Uterus (tissue), 4 donors: ENCODE measurements around the gene ITSN1. TPM values are rescaled to one million over a fixed set of nuclear protein-coding genes. Genes with fewer than 3 reads are reported as not detected.

Source experiments
- DNase-seq, 2 donors: peaks; one replicate each; pipeline ENCODE4 v3.0.0-alpha.2; 2019 to 2020
- H3K27ac ChIP-seq, 2 donors: fragments of 200-600 bp; sonication (generic); 1 replicate in 1 of 2; 2 replicates in 1 of 2; pipeline ENCODE4 v1.5.1; 2016 to 2018
- H3K27me3 ChIP-seq, 2 donors: fragments of 200-600 bp; sonication (generic); one replicate each; pipeline ENCODE4 v1.5.1; 2018 to 2019; ENCODE audit warnings: control low read depth in 1 of 2
- H3K36me3 ChIP-seq, 2 donors: fragments of 200-600 bp; sonication (generic); one replicate each; pipeline ENCODE4 v1.5.1; 2019; ENCODE audit warnings: control low read depth in 1 of 2
- H3K4me1 ChIP-seq, 2 donors: fragments of 200-600 bp; sonication (generic); one replicate each; pipeline ENCODE4 v1.5.1; 2018 to 2019; ENCODE audit warnings: control low read depth in 1 of 2
- H3K4me3 ChIP-seq, 2 donors: fragments of 200-600 bp; sonication (generic); 1 replicate in 1 of 2; 2 replicates in 1 of 2; pipeline ENCODE4 v1.5.1; 2018 to 2019; ENCODE audit warnings: mild to moderate bottlenecking in 1 of 2
- H3K9me3 ChIP-seq, 2 donors: fragments of 200-600 bp; sonication (generic); one replicate each; pipeline ENCODE4 v1.5.1; 2019; ENCODE audit warnings: control low read depth in 1 of 2
- CTCF ChIP-seq, 4 experiments: fragments of 200-600 bp in 2 of 4; fragments of 450-650 bp in 2 of 4; sonication (generic) in 2 of 4; IDR thresholded peaks; one replicate each; pipeline ENCODE4 v1.5.1; 2016 to 2019; ENCODE audit warnings: antibody characterized with exemption in 4 of 4, mild to moderate bottlenecking in 2 of 4, moderate library complexity in 1 of 4
- POLR2A ChIP-seq, 2 donors: fragments of 450-650 bp; IDR thresholded peaks; one replicate each; pipeline ENCODE4 v1.6.1; 2016; ENCODE audit warnings: antibody characterized with exemption in 2 of 2, mild to moderate bottlenecking in 1 of 2, moderate library complexity in 1 of 2
- intact Hi-C: fragments of 100-400 bp; cut with DNase I; formaldehyde crosslinking; loops from one replicate; pipeline ENCODE4 v1.15.1; 2023; ENCODE audit warnings: low total_unique reads
- total RNA-seq, 4 donors: library from RNA; depleted of rRNA in 3 of 4; stranded (reverse); fragments of >200 nt in 3 of 4; gene quantifications; one replicate each; pipeline versions ENCODE4 v1.1.0 to v1.2.4, GENCODE V29; 2014 to 2023
- donor health status: DM: yes; HTN: yes; CAD: no.

Gene ITSN1
- total RNA-seq, 4 donors from 2014 or later, result 21.8 to 77.4 (median 48.1) TPM

GRCh38 chr21:33753886-33754285 is 111.6 kb downstream of the ITSN1 start:
- Histone ChIP-seq H3K4me3 (no peak overlapping the region), H3K36me3 (no peaks in the 10 kb centered on the region), H3K27ac (no peak overlapping the region), H3K9me3 (no peaks in the 10 kb centered on the region), H3K27me3 (no peaks in the 10 kb centered on the region), H3K4me1 (no peaks in the 10 kb centered on the region)
- TF ChIP-seq CTCF (IDR thresholded peaks at IDR 0.05) (no peak), POLR2A (IDR thresholded peaks at IDR 0.05) (no peak)
- no peak for DNase-seq
- intact Hi-C loops, result no loop called here

GRCh38 chr21:33754481-33754880 is 112.2 kb downstream of the ITSN1 start:
- Histone ChIP-seq H3K9me3 (no peaks in the 10 kb centered on the region), H3K27me3 (no peaks in the 10 kb centered on the region), H3K27ac (no peak overlapping the region), H3K4me1 (no peaks in the 10 kb centered on the region), H3K4me3 (no peak overlapping the region), H3K36me3 (no peaks in the 10 kb centered on the region)
- no peak for TF ChIP-seq CTCF (IDR thresholded peaks at IDR 0.05)
- no peak for TF ChIP-seq POLR2A (IDR thresholded peaks at IDR 0.05)
- intact Hi-C loops, result no loop called here
- no peak for DNase-seq

- no peak for DNase-seq
- Histone ChIP-seq H3K27ac (no peak overlapping the region), H3K9me3 (no peaks in the 10 kb centered on the region), H3K36me3 (no peaks in the 10 kb centered on the region), H3K4me1 (no peaks in the 10 kb centered on the region), H3K4me3 (no peak overlapping the region), H3K27me3 (no peaks in the 10 kb centered on the region)
- TF ChIP-seq POLR2A (IDR thresholded peaks at IDR 0.05), result no peak
- TF ChIP-seq CTCF (IDR thresholded peaks at IDR 0.05), result no peak
- intact Hi-C loops, result no loop called here
Observed at GRCh38 chr21:33755354-33755753, 113.1 kb downstream of the ITSN1 start.

DNA sequence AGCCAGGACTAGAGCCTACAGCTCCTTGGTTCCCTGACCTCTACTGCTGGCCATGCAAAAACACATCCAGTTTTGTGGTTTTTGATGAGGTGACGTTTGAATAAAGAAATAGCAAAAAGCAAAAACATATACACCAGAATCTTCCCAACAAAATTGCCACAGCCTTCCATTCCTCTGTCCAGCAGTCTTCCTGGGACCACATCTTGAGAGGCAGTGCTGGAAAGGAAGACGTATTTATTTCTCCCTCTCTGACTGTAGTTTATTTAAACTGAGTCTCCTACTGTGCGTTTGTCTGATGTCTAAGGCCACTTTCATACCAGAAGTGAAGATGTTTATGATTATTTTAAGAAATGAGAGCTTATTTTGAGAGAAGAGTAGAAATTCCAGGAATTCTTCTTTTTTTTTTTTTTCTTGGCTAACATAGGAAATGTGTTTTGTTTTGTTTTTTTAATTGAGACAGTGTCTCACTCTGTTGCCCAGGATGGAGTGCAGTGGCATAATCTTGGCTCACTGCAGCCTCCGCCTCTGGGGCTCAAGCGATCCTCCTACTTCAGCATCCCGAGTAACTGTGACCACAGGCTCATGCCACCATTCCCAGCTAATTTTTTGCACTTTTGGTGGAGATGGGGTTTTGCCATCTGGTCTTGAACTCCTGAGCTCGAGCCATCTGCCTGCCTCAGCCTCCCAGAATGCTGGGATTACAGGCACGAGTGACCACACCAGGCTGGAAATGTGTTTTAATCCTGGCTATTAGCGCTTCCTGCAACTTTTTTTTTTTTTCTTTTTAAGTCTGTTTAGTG is 118.5 kb downstream of the ITSN1 start:
- Histone ChIP-seq H3K4me1 (peaks cover 4 to 14% of the 10 kb centered on the region in 2 donors), H3K4me3 (no peak overlapping the region), H3K9me3 (no peaks in the 10 kb centered on the region), H3K27me3 (no peaks in the 10 kb centered on the region), H3K27ac (peak overlapping the region; percentile 74 to 90), H3K36me3 (no peaks in the 10 kb centered on the region)
- no peak for TF ChIP-seq POLR2A (IDR thresholded peaks at IDR 0.05)
- intact Hi-C loops, result no loop called here
- DNase-seq, result peak; percentile 20 to 23

DNA sequence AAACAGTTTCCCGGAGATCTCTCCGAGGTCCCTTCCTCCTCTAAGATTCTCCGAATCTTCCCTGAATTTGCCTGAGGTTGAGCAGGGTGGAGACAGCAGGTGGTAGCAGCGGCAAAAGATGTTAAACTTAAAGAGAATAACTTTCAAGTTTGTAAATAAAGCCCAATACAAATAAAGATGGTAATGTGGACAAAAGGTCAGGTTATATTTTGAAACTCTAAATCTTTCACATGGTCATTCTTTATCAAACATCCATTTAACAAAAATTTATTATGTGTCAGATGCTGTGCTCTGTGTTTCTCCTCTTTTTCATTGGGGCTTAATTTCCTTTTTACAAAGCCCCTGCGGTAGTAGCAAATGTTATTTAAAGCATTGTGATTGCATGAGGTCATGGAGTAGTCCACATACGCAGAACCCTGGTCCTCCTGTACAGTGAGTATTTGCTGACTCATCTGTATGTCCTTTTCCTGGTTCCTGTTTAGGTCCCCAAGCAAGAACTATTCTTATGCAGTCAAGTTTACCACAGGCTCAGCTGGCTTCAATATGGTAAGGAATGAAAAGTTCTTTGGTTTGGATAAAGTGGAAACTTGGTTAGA is 119.2 kb downstream of the ITSN1 start:
- Histone ChIP-seq H3K36me3 (no peaks in the 10 kb centered on the region), H3K27me3 (no peaks in the 10 kb centered on the region), H3K4me1 (peaks cover 4 to 14% of the 10 kb centered on the region in 2 donors), H3K9me3 (no peaks in the 10 kb centered on the region), H3K27ac (peak overlapping the region; percentile 74 to 90), H3K4me3 (no peak overlapping the region)
- peak in 1 of 2 donors; percentile 26 for DNase-seq
- intact Hi-C loops, result no loop called here
- TF ChIP-seq CTCF (IDR thresholded peaks at IDR 0.05) (no peak), POLR2A (IDR thresholded peaks at IDR 0.05) (no peak)
